Liver (tissue), 9 donors: ENCODE data around the gene CD59. TPM values are rescaled to one million over a fixed set of nuclear protein-coding genes. Genes with fewer than 3 reads are reported as not detected.

Experiments used
- DNase-seq: peaks from one replicate; pipeline ENCODE4 v3.0.0-alpha.2; 2017; ENCODE audit warnings: low spot score
- H3K27ac ChIP-seq, 2 donors: one replicate each; pipeline ENCODE4 v1.7.0; 2013; ENCODE audit warnings: inconsistent platforms in 2 of 2, low read length in 2 of 2, control low read depth in 1 of 2, low read depth in 1 of 2, mild to moderate bottlenecking in 1 of 2
- H3K27me3 ChIP-seq, 4 donors: one replicate each; pipeline versions ENCODE4 v1.6.1 to v1.7.0; 2013; ENCODE audit warnings: low read length in 3 of 4, inconsistent platforms in 1 of 4, mild to moderate bottlenecking in 1 of 4, moderate library complexity in 1 of 4; ENCODE audit not compliant: control insufficient read depth in 4 of 4, insufficient read depth in 4 of 4
- H3K36me3 ChIP-seq, 4 donors: one replicate each; pipeline versions ENCODE4 v1.6.1 to v1.7.0; 2013; ENCODE audit warnings: low read length in 3 of 4, mild to moderate bottlenecking in 3 of 4, low read depth in 1 of 4, moderate library complexity in 1 of 4; ENCODE audit not compliant: control insufficient read depth in 4 of 4, insufficient read depth in 3 of 4
- H3K4me1 ChIP-seq, 4 donors: one replicate each; pipeline versions ENCODE4 v1.6.1 to v1.7.0; 2013; ENCODE audit warnings: low read length in 3 of 4, mild to moderate bottlenecking in 3 of 4, moderate library complexity in 1 of 4; ENCODE audit not compliant: control insufficient read depth in 4 of 4, insufficient read depth in 4 of 4
- H3K4me3 ChIP-seq, 3 donors: one replicate each; pipeline versions ENCODE4 v1.6.1 to v1.7.0; 2013; ENCODE audit warnings: low read length in 3 of 3, control low read depth in 1 of 3, low read depth in 1 of 3, mild to moderate bottlenecking in 1 of 3
- H3K9ac ChIP-seq, 2 donors: one replicate each; pipeline ENCODE4 v1.7.0; 2013; ENCODE audit warnings: low read length in 2 of 2, mild to moderate bottlenecking in 2 of 2, moderate library complexity in 2 of 2, control low read depth in 1 of 2, low read depth in 1 of 2
- H3K9me3 ChIP-seq, 4 donors: one replicate each; pipeline versions ENCODE4 v1.6.1 to v1.7.0; 2013; ENCODE audit warnings: low read length in 3 of 4; ENCODE audit not compliant: control insufficient read depth in 4 of 4
- ATF3 ChIP-seq: IDR thresholded peaks from 2 replicates; pipeline ENCODE4 v1.6.1; 2016; ENCODE audit warnings: antibody characterized with exemption
- CTCF ChIP-seq: fragments of 150-350 bp; IDR thresholded peaks from 2 replicates; pipeline ENCODE4 v1.5.1; 2017; ENCODE audit warnings: improper control_type of control experiment, low read depth, low read length; ENCODE audit not compliant: missing input control
- EGR1 ChIP-seq, 2 donors: IDR thresholded peaks; 2 replicates each; pipeline ENCODE4 v1.6.1; 2016 to 2018; ENCODE audit warnings: antibody characterized with exemption in 2 of 2, low read depth in 2 of 2
- FOXA1 ChIP-seq: IDR thresholded peaks from 2 replicates; pipeline ENCODE4 v1.6.1; 2016; ENCODE audit warnings: antibody characterized with exemption
- FOXA2 ChIP-seq: IDR thresholded peaks from 2 replicates; pipeline ENCODE4 v1.6.1; 2016; ENCODE audit warnings: antibody characterized with exemption
- GABPA ChIP-seq, 2 donors: IDR thresholded peaks in 1 of 2; conservative IDR thresholded peaks in 1 of 2; 2 replicates each; pipeline ENCODE4 v1.6.1; 2016; ENCODE audit warnings: antibody characterized with exemption in 2 of 2, mild to moderate bottlenecking in 1 of 2, moderate library complexity in 1 of 2
- HNF4A ChIP-seq, 2 donors: conservative IDR thresholded peaks; 2 replicates each; pipeline ENCODE4 v1.6.1; 2016; ENCODE audit warnings: antibody characterized with exemption in 2 of 2, mild to moderate bottlenecking in 2 of 2
- HNF4G ChIP-seq: IDR thresholded peaks from 2 replicates; pipeline ENCODE4 v1.6.1; 2016; ENCODE audit warnings: antibody characterized with exemption
- NR2F2 ChIP-seq: IDR thresholded peaks from 2 replicates; pipeline ENCODE4 v1.6.1; 2016; ENCODE audit warnings: antibody characterized with exemption
- RAD21 ChIP-seq, 2 donors: IDR thresholded peaks; 2 replicates each; pipeline ENCODE4 v1.6.1; 2016; ENCODE audit warnings: antibody characterized with exemption in 2 of 2, mild to moderate bottlenecking in 2 of 2
- SP1 ChIP-seq: IDR thresholded peaks from 2 replicates; pipeline ENCODE4 v1.6.1; 2018; ENCODE audit warnings: antibody characterized with exemption, mild to moderate bottlenecking
- TAF1 ChIP-seq: conservative IDR thresholded peaks from 2 replicates; pipeline ENCODE4 v1.6.1; 2016; ENCODE audit warnings: antibody characterized with exemption, mild to moderate bottlenecking
- WGBS: extraction: QIAGEN DNeasy Blood & Tissue Kit; methylation state at CpG from one replicate; pipeline ENCODE4 v1.1.7; 2013; 5-methylcytosine and 5-hydroxymethylcytosine counted together
- polyA plus RNA-seq, 2 donors: library from polyadenylated mRNA; stranded (reverse) in 1 of 2; unstranded in 1 of 2; fragments of 200-250 nt in 1 of 2; fragments of >200 nt in 1 of 2; fragmentation: Nextera tagmentation in 1 of 2; extraction: Ambion mirVana in 1 of 2; gene quantifications; one replicate each; pipeline versions ENCODE4 v1.2.1 to v1.2.3, GENCODE V29; 2013 to 2015
- total RNA-seq, 2 donors: library from RNA; depleted of rRNA; stranded (reverse); fragments of >200 nt; gene quantifications; one replicate each; pipeline ENCODE4 v1.2.3, GENCODE V29; 2014
- donor health status: healthy.
- donor health status: healthy.
- donor health status: healthy.
- donor health status: healthy.
- donor health status: healthy.

The CD59 gene
- total and polyA plus RNA-seq, 4 donors, result 74.2 to 181 (median 130) TPM

DNA sequence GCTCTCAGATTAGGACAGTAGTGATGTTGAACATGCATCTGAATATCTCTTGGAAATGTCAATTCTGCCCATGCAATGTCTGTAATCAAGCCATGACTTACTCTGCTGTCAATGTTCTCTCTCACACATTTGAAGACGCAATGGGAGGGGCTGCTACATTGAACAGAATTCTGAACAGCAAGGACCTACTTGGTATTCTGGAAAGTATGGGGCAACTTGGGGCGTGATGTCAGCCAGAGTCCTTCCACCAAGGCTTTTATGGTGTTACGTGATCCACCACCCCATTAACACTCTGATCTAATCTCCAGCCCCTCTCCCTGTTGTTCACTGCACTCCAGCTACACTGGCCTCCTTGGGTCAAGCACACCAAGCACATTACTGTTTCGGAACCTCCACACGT, 7.1 kb upstream of the CD59 start (continued):
- TF ChIP-seq GABPA (IDR thresholded peaks at IDR 0.05 in 1 of 2, conservative IDR thresholded peaks at IDR 0.05 in 1 of 2), result no peak
- TF ChIP-seq FOXA1, result no peak
- TF ChIP-seq HNF4G, result no peak
- no peak for TF ChIP-seq ATF3
- no peak for TF ChIP-seq HNF4A (conservative IDR thresholded peaks at IDR 0.05)
- TF ChIP-seq FOXA2, result no peak
- TF ChIP-seq TAF1, result no peak
- no peak for TF ChIP-seq NR2F2
- no peak for TF ChIP-seq SP1
- no peak for TF ChIP-seq EGR1 (IDR thresholded peaks at IDR 0.05; ENCODE audit: low read depth in 2 of 2)

- WGBS, result 85% methylated on average over 3 of the region's 3 CpGs
- DNase-seq, result no peak
- Histone ChIP-seq H3K4me1 (peaks cover 0 to 13% (median 6%) of the 10 kb centered on the region in 4 donors), H3K9ac (no peak overlapping the region), H3K4me3 (no peak overlapping the region), H3K9me3 (no peaks in the 10 kb centered on the region), H3K27me3 (no peaks in the 10 kb centered on the region), H3K27ac (no peak overlapping the region), H3K36me3 (peaks cover 0 to 14% (median 6%) of the 10 kb centered on the region in 4 donors)
- TF ChIP-seq FOXA2, result peak; percentile 32
- TF ChIP-seq CTCF, result peak; percentile 28
- peak; percentile 66 to 67 for TF ChIP-seq RAD21 (IDR thresholded peaks at IDR 0.05)
- no peak for TF ChIP-seq SP1
Measured at GRCh38 chr11:33742249-33742851, 6.1 kb upstream of the CD59 start.

GRCh38 chr11:33741806-33742205, 5.6 kb upstream of the CD59 start:
- H3K9me3 ChIP-seq, result no peaks in the 10 kb centered on the region
- no peak overlapping the region for H3K9ac ChIP-seq
- H3K27me3 ChIP-seq, result no peaks in the 10 kb centered on the region
- no peak overlapping the region for H3K4me3 ChIP-seq
- TF ChIP-seq EGR1 (IDR thresholded peaks at IDR 0.05; ENCODE audit: low read depth in 2 of 2) (no peak), CTCF (no peak)
- DNase-seq, result no peak
- 91% methylated on average over 7 of the region's 7 CpGs for WGBS
- H3K36me3 ChIP-seq, result peaks cover 0 to 9% (median 6%) of the 10 kb centered on the region in 4 donors
- H3K4me1 ChIP-seq, result peaks cover 0 to 17% (median 7%) of the 10 kb centered on the region in 4 donors
- H3K27ac ChIP-seq, result no peak overlapping the region
